Body of pancreas (tissue), 4 donors: ENCODE data around the gene RNF125.

Experiments
- POLR2A ChIP-seq, 3 donors: fragments of 450-650 bp; IDR thresholded peaks; one replicate each; pipeline ENCODE4 v1.6.1; 2016; ENCODE audit warnings: antibody characterized with exemption in 3 of 3, mild to moderate bottlenecking in 2 of 3
- TF ChIP-seq, protein P1 (sequence below), 7 experiments: fragments of 450-650 bp in 4 of 7; fragments of 200-600 bp in 3 of 7; sonication (generic) in 3 of 7; IDR thresholded peaks; one replicate each; pipeline ENCODE4 v1.5.1; 2016 to 2019; ENCODE audit warnings: antibody characterized with exemption in 7 of 7

DNA sequence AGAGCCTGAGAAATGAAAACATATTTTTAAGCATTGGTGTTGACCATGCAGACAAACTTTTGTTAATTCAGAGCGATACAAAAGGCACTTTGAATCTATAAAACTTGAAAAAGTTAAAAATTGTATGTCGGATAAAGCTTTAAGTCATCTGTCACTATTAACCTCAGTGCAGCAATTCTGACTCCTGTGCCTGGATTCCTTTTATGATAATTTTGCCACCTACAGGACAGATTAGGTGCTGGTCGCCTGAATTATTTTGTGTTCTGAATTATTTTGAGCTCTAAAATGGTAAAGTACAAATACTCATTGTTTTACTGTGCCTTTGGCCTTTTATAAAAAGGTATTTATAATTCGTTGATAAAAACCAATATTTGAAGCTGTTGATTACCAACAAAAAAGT is 53.7 kb downstream of the RNF125 start:
- TF ChIP-seq, protein P1, sequence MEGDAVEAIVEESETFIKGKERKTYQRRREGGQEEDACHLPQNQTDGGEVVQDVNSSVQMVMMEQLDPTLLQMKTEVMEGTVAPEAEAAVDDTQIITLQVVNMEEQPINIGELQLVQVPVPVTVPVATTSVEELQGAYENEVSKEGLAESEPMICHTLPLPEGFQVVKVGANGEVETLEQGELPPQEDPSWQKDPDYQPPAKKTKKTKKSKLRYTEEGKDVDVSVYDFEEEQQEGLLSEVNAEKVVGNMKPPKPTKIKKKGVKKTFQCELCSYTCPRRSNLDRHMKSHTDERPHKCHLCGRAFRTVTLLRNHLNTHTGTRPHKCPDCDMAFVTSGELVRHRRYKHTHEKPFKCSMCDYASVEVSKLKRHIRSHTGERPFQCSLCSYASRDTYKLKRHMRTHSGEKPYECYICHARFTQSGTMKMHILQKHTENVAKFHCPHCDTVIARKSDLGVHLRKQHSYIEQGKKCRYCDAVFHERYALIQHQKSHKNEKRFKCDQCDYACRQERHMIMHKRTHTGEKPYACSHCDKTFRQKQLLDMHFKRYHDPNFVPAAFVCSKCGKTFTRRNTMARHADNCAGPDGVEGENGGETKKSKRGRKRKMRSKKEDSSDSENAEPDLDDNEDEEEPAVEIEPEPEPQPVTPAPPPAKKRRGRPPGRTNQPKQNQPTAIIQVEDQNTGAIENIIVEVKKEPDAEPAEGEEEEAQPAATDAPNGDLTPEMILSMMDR (IDR thresholded peaks at IDR 0.05) = peak in 6 of 7 experiments; percentile 21 to 50 (median 41)
- no peak for TF ChIP-seq POLR2A (IDR thresholded peaks at IDR 0.05)
